Type B pancreatic cell (in vitro differentiated cells): Measurements from ENCODE around the gene ITM2B. TPM values are rescaled to one million over a fixed set of nuclear protein-coding genes. Genes with fewer than 3 reads are reported as not detected.

Source experiments
- DNase-seq: peaks from one replicate; pipeline ENCODE4 v3.0.0; 2021; ENCODE audit warnings: mixed read lengths; ENCODE audit not compliant: unreplicated experiment; ENCODE audit errors: extremely low spot score
- H3K27ac Mint-ChIP-seq: 2 replicates; pipeline ENCODE4 v1.8.0; 2021; ENCODE audit warnings: mild to moderate bottlenecking, mixed read lengths
- H3K27me3 Mint-ChIP-seq: 2 replicates; pipeline ENCODE4 v1.8.0; 2021; ENCODE audit warnings: mixed read lengths
- H3K36me3 Mint-ChIP-seq: 2 replicates; pipeline ENCODE4 v1.8.0; 2021; ENCODE audit warnings: mixed read lengths
- H3K4me1 Mint-ChIP-seq: one replicate; pipeline ENCODE4 v1.8.0; 2021; ENCODE audit warnings: mixed read lengths; ENCODE audit not compliant: unreplicated experiment
- H3K4me3 Mint-ChIP-seq: 2 replicates; pipeline ENCODE4 v1.8.0; 2021; ENCODE audit warnings: mild to moderate bottlenecking, mixed read lengths
- H3K9me3 Mint-ChIP-seq: 2 replicates; pipeline ENCODE4 v1.8.0; 2021; ENCODE audit warnings: mixed read lengths
- total RNA-seq: library from RNA; stranded (reverse); gene quantifications from 2 replicates; pipeline ENCODE4 v1.2.1, GENCODE V29; 2021; ENCODE audit warnings: low replicate concordance
- TF ChIP-seq, protein P1 (sequence below): fragments of 200-600 bp; sonication (generic); conservative IDR thresholded peaks from 2 replicates; pipeline ENCODE4 v1.5.0; 2021; ENCODE audit warnings: antibody characterized with exemption, mild to moderate bottlenecking

The ITM2B gene
- total RNA-seq, 1 donor from 2014 or later: 232 TPM

DNA sequence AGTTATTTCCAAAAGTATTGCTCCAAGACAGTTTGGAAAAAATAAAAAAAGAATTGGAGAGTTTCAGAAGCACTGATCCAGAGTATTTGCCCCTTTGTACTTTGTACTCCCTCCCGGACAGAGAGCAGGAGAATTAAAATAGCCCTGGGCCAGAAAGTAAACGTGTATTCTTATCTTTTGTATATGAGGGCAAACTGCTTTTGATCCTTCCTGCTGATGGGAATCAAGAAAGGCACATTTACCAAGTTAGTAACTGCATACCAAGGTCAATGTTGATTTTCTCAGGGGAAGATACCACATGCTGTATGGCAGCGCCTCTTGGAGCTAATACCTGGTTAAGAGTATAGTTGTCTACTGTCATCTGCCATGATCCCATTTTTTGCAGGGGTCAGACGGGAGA lies 59.6 kb downstream of the ITM2B start:
- H3K36me3 Mint-ChIP-seq: no peaks in the 10 kb centered on the region
- no peaks in the 10 kb centered on the region for H3K9me3 Mint-ChIP-seq
- no peak overlapping the region for H3K4me3 Mint-ChIP-seq
- H3K4me1 Mint-ChIP-seq: no peaks in the 10 kb centered on the region
- no peak overlapping the region for H3K27ac Mint-ChIP-seq
- TF ChIP-seq, protein P1, sequence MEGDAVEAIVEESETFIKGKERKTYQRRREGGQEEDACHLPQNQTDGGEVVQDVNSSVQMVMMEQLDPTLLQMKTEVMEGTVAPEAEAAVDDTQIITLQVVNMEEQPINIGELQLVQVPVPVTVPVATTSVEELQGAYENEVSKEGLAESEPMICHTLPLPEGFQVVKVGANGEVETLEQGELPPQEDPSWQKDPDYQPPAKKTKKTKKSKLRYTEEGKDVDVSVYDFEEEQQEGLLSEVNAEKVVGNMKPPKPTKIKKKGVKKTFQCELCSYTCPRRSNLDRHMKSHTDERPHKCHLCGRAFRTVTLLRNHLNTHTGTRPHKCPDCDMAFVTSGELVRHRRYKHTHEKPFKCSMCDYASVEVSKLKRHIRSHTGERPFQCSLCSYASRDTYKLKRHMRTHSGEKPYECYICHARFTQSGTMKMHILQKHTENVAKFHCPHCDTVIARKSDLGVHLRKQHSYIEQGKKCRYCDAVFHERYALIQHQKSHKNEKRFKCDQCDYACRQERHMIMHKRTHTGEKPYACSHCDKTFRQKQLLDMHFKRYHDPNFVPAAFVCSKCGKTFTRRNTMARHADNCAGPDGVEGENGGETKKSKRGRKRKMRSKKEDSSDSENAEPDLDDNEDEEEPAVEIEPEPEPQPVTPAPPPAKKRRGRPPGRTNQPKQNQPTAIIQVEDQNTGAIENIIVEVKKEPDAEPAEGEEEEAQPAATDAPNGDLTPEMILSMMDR: no peak
- no peak for DNase-seq
- no peaks in the 10 kb centered on the region for H3K27me3 Mint-ChIP-seq

GRCh38 chr13:48294653-48295052 lies 61.6 kb downstream of the ITM2B start:
- DNase-seq: no peak
- TF ChIP-seq, protein P1: no peak
- no peaks in the 10 kb centered on the region for H3K9me3 Mint-ChIP-seq
- no peaks in the 10 kb centered on the region for H3K36me3 Mint-ChIP-seq
- H3K4me1 Mint-ChIP-seq: no peaks in the 10 kb centered on the region
- H3K27ac Mint-ChIP-seq: no peak overlapping the region
- no peak overlapping the region for H3K4me3 Mint-ChIP-seq
- no peaks in the 10 kb centered on the region for H3K27me3 Mint-ChIP-seq

DNA sequence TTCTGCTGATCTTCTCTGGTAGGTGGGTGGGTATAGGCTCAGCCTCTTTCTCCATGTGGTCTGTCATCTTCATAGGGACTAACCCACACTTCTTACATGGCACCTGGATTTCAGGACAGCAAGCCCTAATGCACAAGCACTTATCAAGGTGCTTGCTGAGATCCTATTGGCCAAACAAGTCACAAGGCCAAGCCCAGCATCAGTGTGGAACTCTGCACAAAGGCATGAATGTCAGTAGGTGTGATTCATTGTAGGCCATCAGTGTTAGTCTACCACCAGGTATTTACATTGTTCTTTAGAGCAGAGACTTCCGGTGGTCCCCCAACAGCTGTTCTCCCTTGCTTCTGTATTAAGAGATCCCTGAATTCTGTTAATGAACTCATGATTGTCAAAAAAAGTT lies 62.3 kb downstream of the ITM2B start:
- H3K9me3 Mint-ChIP-seq: no peaks in the 10 kb centered on the region
- no peak for DNase-seq
- H3K4me3 Mint-ChIP-seq: no peak overlapping the region
- no peaks in the 10 kb centered on the region for H3K27me3 Mint-ChIP-seq
- H3K36me3 Mint-ChIP-seq: no peaks in the 10 kb centered on the region
- no peak overlapping the region for H3K27ac Mint-ChIP-seq
- H3K4me1 Mint-ChIP-seq: no peaks in the 10 kb centered on the region
- TF ChIP-seq, protein P1: no peak

DNA sequence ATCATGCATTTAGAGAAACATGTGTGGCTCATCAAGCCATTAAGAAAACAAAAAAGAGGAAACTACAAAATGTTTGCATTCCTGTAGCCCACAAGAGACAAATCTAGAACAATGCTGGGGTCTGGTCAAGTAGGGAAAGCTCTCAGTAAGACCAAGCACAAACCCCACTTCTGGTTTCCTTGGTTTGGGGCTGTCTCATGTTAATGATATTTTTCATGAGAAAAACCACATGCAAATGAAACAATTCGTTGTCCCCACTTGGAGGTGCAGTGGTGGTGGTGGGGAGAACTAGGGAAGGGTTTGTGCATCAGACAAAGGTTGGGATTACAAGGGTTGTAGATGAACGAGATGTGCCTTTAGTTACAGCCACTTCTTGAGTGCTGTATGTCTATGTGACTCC lies 63.5 kb downstream of the ITM2B start:
- H3K27me3 Mint-ChIP-seq: no peaks in the 10 kb centered on the region
- H3K27ac Mint-ChIP-seq: no peak overlapping the region
- H3K36me3 Mint-ChIP-seq: no peaks in the 10 kb centered on the region
- H3K4me3 Mint-ChIP-seq: no peak overlapping the region
- DNase-seq: no peak
- H3K4me1 Mint-ChIP-seq: no peaks in the 10 kb centered on the region
- TF ChIP-seq, protein P1: no peak
- no peaks in the 10 kb centered on the region for H3K9me3 Mint-ChIP-seq

DNA sequence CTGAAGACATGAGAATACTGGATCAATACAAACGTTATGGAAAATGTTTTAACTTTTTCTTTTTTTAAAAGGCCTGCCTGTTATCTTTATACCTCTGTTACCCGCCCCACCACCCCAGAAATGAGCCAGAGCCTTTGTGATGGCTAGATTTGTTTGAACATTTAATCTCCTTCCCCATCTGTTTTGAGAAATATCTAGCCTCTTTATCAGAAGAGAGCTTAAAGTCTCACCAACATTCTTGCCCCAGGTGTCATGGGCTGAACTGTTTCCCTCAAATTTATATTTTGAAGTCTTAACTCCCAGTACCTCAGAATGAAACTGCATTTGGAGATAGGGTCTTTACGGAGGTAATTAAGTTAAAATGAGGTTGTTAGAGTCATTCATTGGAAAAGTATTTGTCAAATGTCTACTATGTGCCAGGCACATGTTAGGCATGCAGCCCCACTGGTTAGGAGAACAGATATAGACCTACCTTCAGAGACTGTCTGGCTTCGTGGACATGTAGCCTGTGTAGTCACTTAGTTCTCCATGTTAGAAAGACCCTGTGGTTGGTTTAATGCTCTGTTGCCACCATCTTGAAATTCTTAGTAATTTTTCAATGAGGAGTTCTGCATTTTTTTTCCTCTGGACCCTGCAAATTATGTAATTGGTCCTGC lies 64.3 kb downstream of the ITM2B start:
- Mint-ChIP-seq H3K27me3 (no peaks in the 10 kb centered on the region), H3K9me3 (no peaks in the 10 kb centered on the region), H3K36me3 (no peaks in the 10 kb centered on the region), H3K4me1 (no peaks in the 10 kb centered on the region), H3K4me3 (no peak overlapping the region), H3K27ac (no peak overlapping the region)
- TF ChIP-seq, protein P1: no peak
- no peak for DNase-seq

DNA sequence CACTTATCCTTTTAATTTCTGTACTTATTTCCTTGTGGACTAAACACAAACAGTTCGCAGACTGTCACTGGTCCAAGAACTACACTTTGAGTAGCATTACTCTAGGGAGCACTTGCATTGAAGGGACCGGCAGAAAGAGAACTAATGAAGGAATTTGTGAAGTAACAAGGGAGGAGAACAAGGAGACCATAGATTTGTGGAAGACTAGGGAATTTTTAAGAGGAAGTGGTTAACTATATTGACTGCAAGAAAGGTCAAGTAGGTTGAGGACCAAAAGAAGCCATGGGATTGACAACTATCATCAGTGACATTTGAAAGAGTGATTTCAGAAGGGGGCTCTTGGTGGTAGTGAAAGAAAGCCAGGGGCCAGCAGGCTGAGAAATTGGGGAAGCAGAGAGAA lies 66.6 kb downstream of the ITM2B start:
- no peaks in the 10 kb centered on the region for H3K36me3 Mint-ChIP-seq
- H3K4me1 Mint-ChIP-seq: peaks cover 11% of the 10 kb centered on the region
- TF ChIP-seq, protein P1: no peak
- H3K27me3 Mint-ChIP-seq: no peaks in the 10 kb centered on the region
- H3K4me3 Mint-ChIP-seq: no peak overlapping the region
- H3K9me3 Mint-ChIP-seq: no peaks in the 10 kb centered on the region
- no peak overlapping the region for H3K27ac Mint-ChIP-seq
- no peak for DNase-seq
